ENCODE data around the gene CPT1B.

DNA sequence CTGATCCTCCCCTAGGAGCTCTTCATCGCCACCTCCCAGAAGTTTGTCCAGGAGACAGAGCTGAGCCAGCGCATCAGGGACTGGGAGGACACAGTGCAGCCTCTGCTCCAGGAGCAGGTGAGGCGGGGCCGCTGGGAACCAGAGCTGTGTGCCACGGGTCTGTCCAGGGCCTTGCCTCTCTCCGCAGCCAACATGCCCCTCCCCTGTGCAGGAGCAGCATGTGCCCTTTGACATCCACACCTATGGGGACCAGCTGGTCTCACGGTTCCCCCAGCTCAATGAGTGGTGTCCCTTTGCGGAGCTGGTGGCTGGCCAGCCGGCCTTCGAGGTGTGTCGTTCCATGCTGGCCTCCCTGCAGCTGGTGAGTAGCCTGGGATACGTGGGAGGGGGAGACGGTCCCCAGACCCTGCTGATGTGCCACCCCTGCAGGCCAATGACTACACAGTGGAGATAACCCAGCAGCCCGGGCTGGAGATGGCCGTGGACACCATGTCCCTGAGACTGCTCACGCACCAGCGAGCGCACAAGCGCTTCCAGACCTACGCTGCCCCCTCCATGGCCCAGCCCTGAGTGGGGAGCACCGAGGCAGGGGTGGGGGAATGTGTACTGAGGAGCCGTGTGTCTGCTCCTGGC lies 55.3 kb downstream of the CPT1B start:
- no peak for TF ChIP-seq POLR2A (IDR thresholded peaks at IDR 0.05; ENCODE audit: low read length)
- TF ChIP-seq GATA1 (IDR thresholded peaks at IDR 0.05; ENCODE audit: low read depth, low read length): no peak
